Erythroblast (primary cell): ENCODE measurements around the gene NRG3.

Experiments used
- DNase-seq, 2 experiments: peaks; one replicate each; lab custom pipeline; 2025; lab: John Stamatoyannopoulos, UW
- GATA1 ChIP-seq: IDR thresholded peaks from 2 replicates; pipeline ENCODE4 v1.6.1; 2011; ENCODE audit warnings: low read depth, mild to moderate bottlenecking, control low read depth, low read length, moderate library complexity
- POLR2A ChIP-seq: IDR thresholded peaks from 2 replicates; pipeline ENCODE4 v1.6.1; 2011; ENCODE audit warnings: mild to moderate bottlenecking, low read length

Gene NRG3

GRCh38 chr10:81903472-81903871 is 28.5 kb downstream of the NRG3 start:
- DNase-seq: no peak
- TF ChIP-seq GATA1 (no peak), POLR2A (no peak)

DNA sequence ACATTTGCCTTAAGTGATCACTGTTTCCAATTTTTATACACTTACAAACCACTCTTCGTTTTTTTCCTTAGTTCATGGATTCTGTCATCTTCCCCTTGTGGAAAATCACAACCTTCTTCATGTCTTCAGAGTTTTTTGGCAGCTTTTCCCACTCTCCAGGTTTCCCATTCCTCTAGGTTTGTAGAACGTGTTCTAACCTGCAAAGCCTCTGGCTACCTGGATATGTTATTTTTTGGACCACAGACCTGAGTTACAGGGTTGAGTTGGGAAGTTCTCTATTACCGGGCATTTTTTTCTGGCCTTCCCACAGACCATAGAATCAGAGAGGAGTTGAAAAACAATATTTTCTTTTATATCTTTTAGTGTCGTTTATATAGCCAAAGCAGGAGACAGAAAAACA is 30.2 kb downstream of the NRG3 start:
- TF ChIP-seq POLR2A (no peak), GATA1 (no peak)
- DNase-seq: no peak

DNA sequence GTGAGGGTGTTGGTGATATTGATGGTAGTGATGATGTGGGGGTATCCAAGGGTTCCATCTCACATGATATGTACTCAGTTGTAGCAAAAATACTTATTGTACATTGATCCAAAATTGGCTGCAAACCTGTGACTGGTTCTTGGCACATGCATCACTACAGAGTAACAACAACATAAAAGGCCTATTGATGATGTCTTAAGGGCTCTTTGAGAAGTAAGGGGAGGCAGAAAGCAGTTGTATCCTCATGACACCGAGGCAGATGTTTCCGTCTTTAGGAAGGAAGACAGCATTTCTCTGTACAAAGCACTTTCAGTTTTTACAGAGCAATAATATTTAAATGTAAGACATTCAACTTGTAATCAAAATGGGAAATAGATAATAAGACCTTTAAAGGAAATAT is 34.5 kb downstream of the NRG3 start:
- TF ChIP-seq GATA1: no peak
- no peak for TF ChIP-seq POLR2A
- DNase-seq: no peak

DNA sequence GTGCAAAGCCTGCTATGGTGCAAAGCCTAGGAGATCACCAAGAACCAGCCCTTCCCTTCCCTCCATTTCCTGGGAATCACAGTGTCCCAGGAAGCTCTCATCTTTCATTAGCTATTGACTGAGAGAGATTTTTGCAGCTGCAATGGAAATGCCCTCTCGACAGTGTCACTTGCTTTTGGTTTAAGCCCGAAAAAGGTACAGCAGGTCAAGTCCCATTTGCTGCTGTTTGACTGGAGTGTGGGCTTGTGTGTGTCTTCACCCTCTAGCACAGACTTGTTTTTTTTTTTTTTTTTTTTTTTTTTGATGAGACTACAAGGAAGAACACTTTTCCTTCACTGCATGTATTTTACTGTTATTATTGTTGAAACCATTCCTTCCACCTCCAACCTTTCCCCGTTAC is 36.3 kb downstream of the NRG3 start:
- no peak for DNase-seq
- TF ChIP-seq POLR2A: no peak
- no peak for TF ChIP-seq GATA1

DNA sequence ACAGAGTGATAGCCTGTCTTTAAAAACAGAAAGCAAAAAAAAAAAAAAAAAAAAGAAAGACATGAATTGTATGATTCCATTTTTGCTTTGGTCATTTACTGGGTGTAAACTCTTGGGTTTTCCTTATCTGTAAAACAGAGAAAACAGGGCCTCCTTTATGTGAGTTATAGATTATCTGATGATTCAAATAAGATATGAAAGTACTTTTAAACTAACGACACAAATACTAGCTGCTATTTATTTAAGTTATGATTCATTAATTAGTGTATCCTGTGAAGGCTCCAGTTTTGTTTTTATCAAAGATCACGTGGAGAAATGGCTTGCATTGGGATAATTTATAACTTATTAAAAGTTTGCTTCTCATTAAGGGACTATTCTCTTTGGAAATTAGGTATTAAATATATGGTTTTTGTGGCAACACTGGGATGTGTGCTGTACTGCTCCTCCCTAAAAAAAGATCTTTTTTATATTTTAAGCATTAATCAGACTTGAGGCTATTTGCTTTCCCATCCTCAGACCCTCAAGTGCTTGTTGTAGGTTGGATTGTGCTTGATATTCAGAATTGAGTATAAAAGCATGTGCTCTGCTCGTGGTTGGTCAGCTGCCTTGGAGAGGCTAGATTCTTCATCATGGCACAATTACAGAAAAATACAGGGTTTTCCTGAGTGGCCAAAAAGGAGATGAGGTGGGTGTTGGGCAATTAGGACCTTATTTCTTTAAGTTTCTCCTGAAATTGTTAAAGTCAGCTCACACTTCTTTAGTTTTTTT is 39.9 kb downstream of the NRG3 start:
- TF ChIP-seq GATA1 (no peak), POLR2A (no peak)
- DNase-seq: no peak

GRCh38 chr10:81915504-81915897 is 40.5 kb downstream of the NRG3 start:
- TF ChIP-seq POLR2A (no peak), GATA1 (no peak)
- DNase-seq: no peak

DNA sequence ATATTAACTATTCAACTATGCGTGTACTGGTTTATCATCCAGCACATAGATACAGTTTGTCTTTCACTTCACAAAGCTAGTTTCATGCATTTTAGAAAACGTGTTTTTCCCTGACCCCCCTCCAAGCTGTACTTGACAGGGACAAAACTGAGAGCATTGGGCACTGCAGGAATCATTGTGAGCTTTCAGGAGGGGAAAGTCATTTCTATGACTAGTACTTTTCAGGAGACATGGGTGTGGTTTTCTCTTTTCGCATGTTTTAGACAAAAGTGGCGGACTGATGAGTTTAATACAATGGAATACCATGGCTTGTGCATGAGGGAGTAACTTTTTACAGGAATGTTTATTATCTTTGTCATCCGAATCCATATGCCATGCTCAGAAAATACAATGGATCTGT is 42.7 kb downstream of the NRG3 start:
- TF ChIP-seq POLR2A (no peak), GATA1 (no peak)
- no peak for DNase-seq

DNA sequence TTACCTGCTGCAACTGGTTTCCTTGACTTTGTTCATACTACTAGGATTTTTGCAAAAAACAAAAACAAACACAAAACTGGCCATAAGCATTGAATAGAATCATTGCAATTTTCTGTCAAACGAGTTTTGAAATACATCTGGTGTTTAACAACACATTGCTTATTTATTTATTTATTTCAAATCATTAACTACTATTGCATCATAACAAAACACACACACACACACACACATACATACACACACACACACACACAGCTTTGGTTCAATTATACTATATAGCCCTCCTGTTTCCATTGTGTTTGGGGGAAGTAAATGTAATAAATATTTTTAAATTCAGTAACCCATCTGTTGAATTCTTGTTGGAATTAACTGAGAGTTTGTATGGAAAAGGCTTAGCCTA is 43.8 kb downstream of the NRG3 start:
- DNase-seq: no peak
- TF ChIP-seq GATA1 (no peak), POLR2A (no peak)

GRCh38 chr10:81920213-81920829 is 45.3 kb downstream of the NRG3 start:
- TF ChIP-seq POLR2A (no peak), GATA1 (no peak)
- DNase-seq: peak; percentile 2 to 26

DNA sequence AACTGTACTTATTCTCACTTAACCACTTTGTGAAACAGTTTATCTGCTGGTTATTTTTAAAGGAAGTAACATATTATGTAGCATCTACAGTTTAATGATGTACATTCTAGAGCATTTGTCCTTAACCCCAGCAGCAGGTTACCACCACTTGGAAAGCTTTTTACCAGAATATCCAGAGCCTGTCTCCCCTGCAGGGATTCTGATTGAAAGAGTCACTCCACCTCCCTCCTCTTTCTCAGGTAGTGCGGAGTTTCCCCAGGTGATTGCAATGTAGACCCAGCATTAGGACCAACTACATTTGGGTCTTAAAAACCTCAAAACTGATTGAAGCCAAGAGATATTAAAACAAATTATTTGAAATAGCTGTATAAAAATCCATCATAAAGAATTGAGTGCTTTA is 53.1 kb downstream of the NRG3 start:
- no peak for DNase-seq
- no peak for TF ChIP-seq GATA1
- TF ChIP-seq POLR2A: no peak

DNA sequence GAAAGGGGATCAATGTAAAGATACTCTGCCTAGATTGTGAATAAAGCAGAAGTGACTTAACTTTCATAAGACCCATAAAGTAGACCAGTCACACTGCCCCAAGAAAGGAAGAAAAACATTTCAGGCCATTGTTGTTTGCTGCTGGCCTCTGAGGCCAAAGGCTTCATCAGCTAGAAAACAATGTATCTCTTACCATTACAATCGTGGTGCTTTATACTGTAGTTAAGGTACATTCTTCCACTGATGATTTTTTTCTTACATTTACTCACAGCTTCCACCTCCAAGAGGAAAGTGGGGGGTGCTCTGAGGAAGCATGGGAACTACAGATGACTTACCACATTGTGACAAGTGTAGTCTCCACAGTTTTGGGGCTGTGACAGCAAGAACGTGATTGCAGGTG is 68.6 kb downstream of the NRG3 start:
- no peak for DNase-seq
- no peak for TF ChIP-seq POLR2A
- no peak for TF ChIP-seq GATA1

DNA sequence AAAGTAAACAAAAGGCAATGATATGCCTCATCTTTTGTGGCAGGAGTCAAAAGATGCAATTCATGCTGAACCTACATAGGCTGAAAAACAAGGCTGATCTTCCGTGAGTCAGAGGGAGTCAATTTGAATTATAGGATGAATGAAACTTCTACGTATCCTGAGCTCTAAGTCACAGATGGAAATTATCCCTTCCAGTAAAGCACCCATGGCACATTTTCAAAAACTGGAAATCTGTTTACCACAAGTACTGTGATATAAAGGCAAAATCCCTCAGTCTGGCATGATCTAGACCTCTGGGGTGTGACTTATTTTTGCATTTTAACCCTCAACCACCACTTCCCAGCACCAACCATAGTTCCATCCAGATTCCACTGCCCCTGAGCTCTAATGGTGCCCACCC is 69.6 kb downstream of the NRG3 start:
- no peak for DNase-seq

GRCh38 chr10:81949283-81949682 is 74.3 kb downstream of the NRG3 start:
- no peak for TF ChIP-seq POLR2A
- TF ChIP-seq GATA1: no peak
- no peak for DNase-seq

More for the DNA sequence above, 69.6 kb downstream of the NRG3 start:
- TF ChIP-seq GATA1: no peak
- TF ChIP-seq POLR2A: no peak

- no peak for TF ChIP-seq POLR2A
- TF ChIP-seq GATA1: no peak
- no peak for DNase-seq
These were observed 75.4 kb downstream of the NRG3 start for GRCh38 chr10:81950358-81950757.
